K562 (cell line): ENCODE data around the gene ADK. TPM values are rescaled to one million over a fixed set of nuclear protein-coding genes. Genes with fewer than 3 reads are reported as not detected.

Source experiments
- BRF1 ChIP-seq: IDR thresholded peaks from 3 replicates; pipeline ENCODE4 v1.6.1; 2011; ENCODE audit warnings: borderline replicate concordance, mild to moderate bottlenecking; ENCODE audit not compliant: insufficient read length; ENCODE audit errors: extremely low read depth
- CBFA2T2 ChIP-seq: fragments of 450-650 bp; conservative IDR thresholded peaks from 2 replicates; pipeline ENCODE4 v1.6.1; 2017; ENCODE audit warnings: mild to moderate bottlenecking
- CHCHD3 ChIP-seq: fragments of 250-450 bp; sonication (Bioruptor Pico); IDR thresholded peaks from 2 replicates; pipeline ENCODE4 v2.1.2; 2022; ENCODE audit warnings: mild to moderate bottlenecking
- E2F6 ChIP-seq, 2 experiments: IDR thresholded peaks; 2 replicates each; pipeline ENCODE4 v1.6.1; 2011; ENCODE audit warnings: borderline replicate concordance in 1 of 2, control low read depth in 1 of 2, low read depth in 1 of 2, low read length in 1 of 2, mild to moderate bottlenecking in 1 of 2, mixed read lengths in 1 of 2, moderate library complexity in 1 of 2; ENCODE audit not compliant: insufficient read depth in 1 of 2, insufficient read length in 1 of 2, poor library complexity in 1 of 2, severe bottlenecking in 1 of 2; ENCODE audit errors: extremely low read depth in 1 of 2
- ETV1 ChIP-seq: fragments of 450-650 bp; conservative IDR thresholded peaks from 2 replicates; pipeline ENCODE4 v1.6.1; 2016; ENCODE audit warnings: missing genetic modification characterization, control low read depth, low read depth, missing compliant biosample characterization
- HNRNPUL1 ChIP-seq: fragments of 200-400 bp; formaldehyde crosslinking; IDR thresholded peaks from 2 replicates; pipeline ENCODE4 v1.6.1; 2017; ENCODE audit warnings: low read length
- ILK ChIP-seq: fragments of 450-650 bp; IDR thresholded peaks from 2 replicates; pipeline ENCODE4 v1.6.1; 2016; ENCODE audit warnings: missing genetic modification characterization, low read depth, mild to moderate bottlenecking, missing compliant biosample characterization, moderate library complexity, borderline replicate concordance
- MCM7 ChIP-seq, 2 experiments: fragments of 450-650 bp; IDR thresholded peaks; 2 replicates each; pipeline ENCODE4 v1.6.1; 2016 to 2018
- MEIS2 ChIP-seq: fragments of 450-650 bp; IDR thresholded peaks from 2 replicates; pipeline ENCODE4 v1.6.1; 2014; ENCODE audit warnings: mild to moderate bottlenecking; ENCODE audit not compliant: partially characterized antibody
- MNT ChIP-seq, 2 experiments: fragments of 450-650 bp; conservative IDR thresholded peaks; 2 replicates each; pipeline ENCODE4 v1.6.1; 2017; ENCODE audit warnings: mild to moderate bottlenecking in 2 of 2, moderate library complexity in 2 of 2
- MTA1 ChIP-seq: fragments of 450-650 bp; IDR thresholded peaks from 2 replicates; pipeline ENCODE4 v1.6.1; 2017; ENCODE audit warnings: borderline replicate concordance
- NUFIP1 ChIP-seq: fragments of 450-650 bp; IDR thresholded peaks from 2 replicates; pipeline ENCODE4 v1.6.1; 2018; ENCODE audit not compliant: partially characterized antibody
- PML ChIP-seq: IDR thresholded peaks from 2 replicates; pipeline ENCODE4 v1.6.1; 2012; ENCODE audit warnings: low read length, inconsistent platforms
- PPARD ChIP-seq: fragments of 250-450 bp; sonication (Bioruptor Pico); IDR thresholded peaks from 2 replicates; pipeline ENCODE4 v1.8.0; 2022; ENCODE audit warnings: inconsistent platforms, mild to moderate bottlenecking, moderate library complexity
- SAP30 ChIP-seq: fragments of 200-600 bp; sonication (generic); IDR thresholded peaks from 2 replicates; pipeline ENCODE4 v1.6.1; 2012; ENCODE audit warnings: borderline replicate concordance, low read depth, mild to moderate bottlenecking, moderate library complexity, low read length, control low read depth, inconsistent platforms; ENCODE audit not compliant: insufficient read depth, poor library complexity, severe bottlenecking
- SOX6 ChIP-seq: fragments of 450-650 bp; IDR thresholded peaks from 2 replicates; pipeline ENCODE4 v1.6.1; 2014; ENCODE audit warnings: mild to moderate bottlenecking
- SP1 ChIP-seq: sonication (generic); formaldehyde crosslinking; IDR thresholded peaks from 2 replicates; pipeline ENCODE4 v1.8.1; 2022; ENCODE audit warnings: mild to moderate bottlenecking, missing genetic modification reagents
- UBTF ChIP-seq, 2 experiments: IDR thresholded peaks; 2 replicates each; pipeline ENCODE4 v1.6.1; 2012; ENCODE audit warnings: improper control_type of control experiment in 2 of 2, low read depth in 2 of 2, low read length in 2 of 2, borderline replicate concordance in 1 of 2
- ZNF584 ChIP-seq: fragments of 200-800 bp; sonication (Bioruptor generic); IDR thresholded peaks from 2 replicates; pipeline ENCODE4 v1.6.1; 2016; ENCODE audit warnings: low read depth, mild to moderate bottlenecking, missing genetic modification characterization, missing compliant biosample characterization
- ZNF740 ChIP-seq, 3 experiments: fragments of 200-800 bp in 1 of 3; sonication (Bioruptor generic) in 1 of 3; sonication (generic) in 1 of 3; formaldehyde crosslinking in 1 of 3; IDR thresholded peaks; 2 replicates each; pipeline versions ENCODE4 v1.6.1 to v1.8.0; 2016 to 2022; ENCODE audit warnings: mild to moderate bottlenecking in 2 of 3, missing compliant biosample characterization in 2 of 3, missing genetic modification characterization in 2 of 3, missing genetic modification reagents in 1 of 3
- polyA plus RNA-seq, 8 experiments: library from polyadenylated mRNA; depleted of rRNA in 4 of 8; stranded (reverse) in 5 of 8; unstranded in 3 of 8; fragments of >200 nt; fragmentation: Nextera tagmentation in 2 of 8; fragmentation: Illumina TruSeq in 1 of 8; extraction: Ambion mirVana in 2 of 8; extraction: Trizol in 1 of 8; gene quantifications; 2 replicates each; pipeline versions ENCODE4 v1.2.1 to v1.2.3, GENCODE V29; 2011 to 2014; ENCODE audit warnings: inconsistent platforms in 1 of 8, missing spikeins in 1 of 8
- total RNA-seq, 7 experiments: library from RNA; depleted of rRNA in 6 of 7; stranded (reverse); fragments of >200 nt in 6 of 7; fragmentation: Illumina TruSeq in 2 of 7; extraction: Trizol in 2 of 7; gene quantifications; 2 replicates each; pipeline versions ENCODE4 v1.2.1 to v1.2.3, GENCODE V29; 2011 to 2021; ENCODE audit warnings: low replicate concordance in 1 of 7

ADK gene
- total and polyA plus RNA-seq, 9 of the 15 experiments (the other 6 are each of a cell fraction or from before 2014, with no cell fraction given) = 54.2 to 97.8 (median 73.6) TPM

- TF ChIP-seq SAP30 = no peak
- peak; percentile 50 for TF ChIP-seq CBFA2T2
- no peak for TF ChIP-seq MNT (conservative IDR thresholded peaks at IDR 0.05)
- TF ChIP-seq CHCHD3 (CRISPR knock-in tag) = no peak
- TF ChIP-seq PML = peak; percentile 69; the same call in 1 of the 2 replicates
- TF ChIP-seq MCM7 (IDR thresholded peaks at IDR 0.05) = no peak
- no peak for TF ChIP-seq BRF1
- TF ChIP-seq MEIS2 = peak; percentile 84
- peak; percentile 19; the same call in 1 of the 2 replicates for TF ChIP-seq MTA1
- no peak for TF ChIP-seq ZNF740 (CRISPR knock-in tag; IDR thresholded peaks at IDR 0.05)
- TF ChIP-seq ZNF740 (tag; IDR thresholded peaks at IDR 0.05) = no peak
- peak; percentile 72 for TF ChIP-seq ETV1 (tag)
- TF ChIP-seq HNRNPUL1 = no peak
- TF ChIP-seq SOX6 = peak; percentile 94
- TF ChIP-seq E2F6 (IDR thresholded peaks at IDR 0.05; ENCODE audit: borderline replicate concordance in 1 of 2, extremely low read depth in 1 of 2, insufficient read depth in 1 of 2, insufficient read length in 1 of 2, low read depth in 1 of 2, low read length in 1 of 2, poor library complexity in 1 of 2, severe bottlenecking in 1 of 2) = no peak
- TF ChIP-seq ILK (tag) = no peak
- no peak for TF ChIP-seq PPARD (CRISPR knock-in tag)
- no peak for TF ChIP-seq SP1 (CRISPR knock-in tag)
- TF ChIP-seq NUFIP1 = no peak
- TF ChIP-seq UBTF (IDR thresholded peaks at IDR 0.05; ENCODE audit: borderline replicate concordance in 1 of 2, low read depth in 2 of 2, low read length in 2 of 2) = no peak
- no peak for TF ChIP-seq ZNF584
These were observed 288.2 kb downstream of the ADK start (continued) for GRCh38 chr10:74439213-74439612.
